Gastrocnemius medialis (tissue), 4 donors: ENCODE results near the gene FRAS1. TPM values are rescaled to one million over a fixed set of nuclear protein-coding genes. Genes with fewer than 3 reads are reported as not detected.

Experiments
- ATAC-seq, 2 donors: fragments of 150-250 bp; one replicate each; pipeline ENCODE4 v1.9.1; 2016
- DNase-seq, 2 donors: peaks; one replicate each; pipeline ENCODE4 v3.0.0-alpha.2; 2019
- H3K27ac ChIP-seq, 4 donors: fragments of 200-600 bp; sonication (generic); 1 replicate in 1 of 4; 2 replicates in 3 of 4; pipeline ENCODE4 v1.5.1; 2016 to 2018; ENCODE audit warnings: mild to moderate bottlenecking in 2 of 4, moderate library complexity in 1 of 4
- H3K27me3 ChIP-seq, 3 donors: fragments of 200-600 bp; sonication (generic) in 2 of 3; 1 replicate in 1 of 3; 2 replicates in 2 of 3; pipeline versions ENCODE4 v1.5.1 to v1.6.0; 2016 to 2019; ENCODE audit warnings: mild to moderate bottlenecking in 1 of 3, moderate library complexity in 1 of 3
- H3K36me3 ChIP-seq, 2 donors: fragments of 200-600 bp; sonication (generic) in 1 of 2; one replicate each; pipeline ENCODE4 v1.5.1; 2017 to 2018
- H3K4me1 ChIP-seq, 2 donors: fragments of 200-600 bp; sonication (generic) in 1 of 2; one replicate each; pipeline ENCODE4 v1.5.1; 2016 to 2017; ENCODE audit warnings: mild to moderate bottlenecking in 2 of 2
- H3K4me3 ChIP-seq, 4 donors: fragments of 200-600 bp; sonication (generic) in 3 of 4; 1 replicate in 1 of 4; 2 replicates in 3 of 4; pipeline ENCODE4 v1.5.1; 2016 to 2019; ENCODE audit warnings: mild to moderate bottlenecking in 2 of 4
- H3K9me3 ChIP-seq, 3 donors: fragments of 200-600 bp; sonication (generic) in 2 of 3; 1 replicate in 1 of 3; 2 replicates in 2 of 3; pipeline ENCODE4 v1.5.1; 2016 to 2019
- POLR2A ChIP-seq, 2 donors: fragments of 450-650 bp; IDR thresholded peaks; one replicate each; pipeline ENCODE4 v1.6.1; 2017; ENCODE audit warnings: antibody characterized with exemption in 2 of 2, mild to moderate bottlenecking in 2 of 2, moderate library complexity in 2 of 2
- in situ Hi-C, 4 donors: fragments of 200-750 bp; cut with MboI; loops; one replicate each; pipeline versions ENCODE4 v1.15.0 to v1.8.0; 2017; ENCODE audit warnings: low sequenced_read_pairs in 4 of 4
- intact Hi-C: fragments of 100-400 bp; cut with DNase I; formaldehyde crosslinking; loops from one replicate; pipeline ENCODE4 v1.15.1; 2023; ENCODE audit warnings: low total_unique reads
- total RNA-seq, 4 donors: library from RNA; depleted of rRNA; stranded (reverse); fragments of >200 nt; gene quantifications; one replicate each; pipeline versions ENCODE4 v1.1.0 to v1.2.3, GENCODE V29; 2016
- TF ChIP-seq, protein P1 (sequence below), 5 experiments: fragments of 450-650 bp in 3 of 5; fragments of 200-600 bp in 2 of 5; sonication (generic) in 2 of 5; IDR thresholded peaks in 4 of 5; conservative IDR thresholded peaks in 1 of 5; 1 replicate in 4 of 5; 2 replicates in 1 of 5; pipeline ENCODE4 v1.5.1; 2016 to 2019; ENCODE audit warnings: antibody characterized with exemption in 5 of 5, mild to moderate bottlenecking in 3 of 5, moderate library complexity in 3 of 5

The FRAS1 gene
- total RNA-seq, 4 donors from 2014 or later = 0.39 to 0.64 (median 0.46) TPM

DNA sequence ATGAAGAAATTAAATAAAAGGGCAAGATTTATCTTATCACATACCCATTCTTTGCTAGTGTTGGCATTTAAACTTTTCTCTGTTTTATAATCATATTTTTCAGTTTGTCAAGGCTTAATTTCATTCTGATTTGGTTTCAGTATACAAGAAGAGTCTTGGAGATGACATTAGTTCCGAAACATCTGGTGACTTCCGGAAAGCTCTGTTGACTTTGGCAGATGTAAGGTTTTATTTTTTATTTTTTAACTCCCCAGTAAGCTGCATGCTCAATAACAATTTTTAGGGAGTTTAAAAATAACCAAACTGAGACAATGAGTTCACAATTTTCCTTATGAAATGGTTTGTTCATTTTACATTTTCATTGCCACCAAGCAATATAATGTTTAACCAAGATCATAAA, 534.3 kb downstream of the FRAS1 start:
- Histone ChIP-seq H3K27ac (peak overlapping the region; percentile 40 to 66 (median 52)), H3K9me3 (no peaks in the 10 kb centered on the region), H3K4me1 (peaks cover 3 to 24% of the 10 kb centered on the region in 2 donors), H3K36me3 (no peaks in the 10 kb centered on the region), H3K4me3 (no peak overlapping the region), H3K27me3 (no peaks in the 10 kb centered on the region)
- in situ Hi-C loops (no loop called here), intact Hi-C loops (no loop called here)
- DNase-seq (no peak), ATAC-seq (peak in 1 of 2 donors; percentile 43)
- TF ChIP-seq, protein P1, sequence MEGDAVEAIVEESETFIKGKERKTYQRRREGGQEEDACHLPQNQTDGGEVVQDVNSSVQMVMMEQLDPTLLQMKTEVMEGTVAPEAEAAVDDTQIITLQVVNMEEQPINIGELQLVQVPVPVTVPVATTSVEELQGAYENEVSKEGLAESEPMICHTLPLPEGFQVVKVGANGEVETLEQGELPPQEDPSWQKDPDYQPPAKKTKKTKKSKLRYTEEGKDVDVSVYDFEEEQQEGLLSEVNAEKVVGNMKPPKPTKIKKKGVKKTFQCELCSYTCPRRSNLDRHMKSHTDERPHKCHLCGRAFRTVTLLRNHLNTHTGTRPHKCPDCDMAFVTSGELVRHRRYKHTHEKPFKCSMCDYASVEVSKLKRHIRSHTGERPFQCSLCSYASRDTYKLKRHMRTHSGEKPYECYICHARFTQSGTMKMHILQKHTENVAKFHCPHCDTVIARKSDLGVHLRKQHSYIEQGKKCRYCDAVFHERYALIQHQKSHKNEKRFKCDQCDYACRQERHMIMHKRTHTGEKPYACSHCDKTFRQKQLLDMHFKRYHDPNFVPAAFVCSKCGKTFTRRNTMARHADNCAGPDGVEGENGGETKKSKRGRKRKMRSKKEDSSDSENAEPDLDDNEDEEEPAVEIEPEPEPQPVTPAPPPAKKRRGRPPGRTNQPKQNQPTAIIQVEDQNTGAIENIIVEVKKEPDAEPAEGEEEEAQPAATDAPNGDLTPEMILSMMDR (IDR thresholded peaks at IDR 0.05 in 4 of 5, conservative IDR thresholded peaks at IDR 0.05 in 1 of 5) = no peak
- TF ChIP-seq POLR2A (IDR thresholded peaks at IDR 0.05) = no peak

DNA sequence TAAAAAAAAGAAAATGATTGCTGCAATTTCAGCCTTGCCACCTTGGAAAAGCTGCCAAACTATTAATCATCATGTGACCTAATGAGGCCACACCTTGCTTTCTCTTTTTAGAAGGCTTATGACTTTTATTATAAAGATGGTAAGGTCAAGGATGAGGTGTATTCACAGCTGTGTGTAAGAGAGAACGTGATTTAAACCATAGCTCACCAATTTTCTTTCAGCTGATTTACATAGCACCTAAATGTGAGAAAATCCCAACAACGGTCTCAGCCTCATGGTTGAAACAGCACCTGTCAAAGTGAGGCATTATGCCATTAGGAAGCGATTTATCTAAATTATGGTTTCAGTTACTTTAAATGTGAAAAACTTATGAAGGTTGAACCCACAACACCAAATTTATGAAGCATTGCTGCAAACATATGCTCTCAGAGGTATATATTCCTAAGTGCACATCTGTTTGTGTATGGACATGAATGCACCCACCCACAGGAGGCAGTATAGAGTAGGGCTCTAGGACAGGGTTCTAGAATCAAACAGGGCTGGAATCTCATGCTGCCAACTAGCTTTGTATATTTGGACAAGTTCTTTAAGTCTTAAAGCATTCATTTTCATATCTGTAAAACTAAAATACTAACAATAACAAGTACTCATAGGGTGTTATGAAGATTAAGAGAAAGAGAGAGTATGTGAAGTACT, 535.1 kb downstream of the FRAS1 start:
- no peak for ATAC-seq
- no peaks in the 10 kb centered on the region for H3K27me3 ChIP-seq
- H3K4me3 ChIP-seq = no peak overlapping the region
- intact Hi-C loops (no loop called here), in situ Hi-C loops (no loop called here)
- TF ChIP-seq, protein P1 (IDR thresholded peaks at IDR 0.05 in 4 of 5, conservative IDR thresholded peaks at IDR 0.05 in 1 of 5) = no peak
- no peak for TF ChIP-seq POLR2A (IDR thresholded peaks at IDR 0.05)
- no peaks in the 10 kb centered on the region for H3K9me3 ChIP-seq
- H3K27ac ChIP-seq = peak overlapping the region; percentile 40 to 66 (median 52)
- no peak for DNase-seq
- peaks cover 3 to 24% of the 10 kb centered on the region in 2 donors for H3K4me1 ChIP-seq
- no peaks in the 10 kb centered on the region for H3K36me3 ChIP-seq

Other genes starting within 250 kb of the FRAS1 start
- 10 to 100 TPM in 3 of 4 donors, 1 to 10 TPM in 1; 10.0 to 21.1 (median 13.1) TPM for gene CNOT6L, start 238.0 kb upstream of the FRAS1 start, total RNA-seq
- 10 to 100 TPM; 29.2 to 52.0 (median 31.5) TPM for gene MRPL1, start 194.5 kb upstream of the FRAS1 start, total RNA-seq